HepG2 (cell line): ENCODE data around the gene EPX. TPM values are rescaled to one million over a fixed set of nuclear protein-coding genes. Genes with fewer than 3 reads are reported as not detected.

Experiments used
- ATAC-seq: fragments of 200-7000 bp; cut with Tn5 transposase; 3 replicates; pipeline ENCODE4 v1.9.1; 2020; ENCODE audit warnings: mild to moderate bottlenecking, moderate library complexity
- BruUV-seq: library from RNA; stranded (reverse); fragments of 400-500 nt; replicated peaks from 2 replicates; lab custom pipeline; 2021; lab: Mats Ljungman, UMichigan
- CTCF ChIA-PET: fragments of 300-600 bp; formaldehyde crosslinking; extraction: SDS; loops from one replicate; lab custom pipeline; 2021; ENCODE audit warnings: low total read pairs, inconsistent platforms, low intra/inter-chr PET ratio; lab: Yijun Ruan, JAX
- POLR2A ChIA-PET: fragments of 350-600 bp; sonication (Branson Sonifier 250); formaldehyde crosslinking; loops from one replicate; lab custom pipeline; 2020; ENCODE audit warnings: antibody characterized with exemption, inconsistent platforms; lab: Yijun Ruan, JAX
- DNase-seq: peaks from one replicate; pipeline ENCODE4 v3.0.0-alpha.2; 2015; ENCODE audit warnings: low spot score
- FAIRE-seq: peaks from 3 replicates; lab custom pipeline; 2011; peaks lifted over from hg19 to GRCh38; lab: Jason Lieb, UNC
- H2AFZ ChIP-seq: one replicate; pipeline ENCODE4 v1.6.1; 2011; ENCODE audit warnings: low read length, inconsistent platforms
- H3K27ac ChIP-seq: fragments of 300-600 bp; 3 replicates; pipeline ENCODE4 v1.8.0; 2011; ENCODE audit warnings: mixed run types, mild to moderate bottlenecking, mixed read lengths, low read length, inconsistent platforms; ENCODE audit not compliant: insufficient read depth; ENCODE audit errors: extremely low read length
- H3K27me3 ChIP-seq, 2 experiments: fragments of 200-600 bp in 1 of 2; 2 replicates in 1 of 2; 3 replicates in 1 of 2; pipeline versions ENCODE4 v1.6.0 to v1.8.0; 2011; ENCODE audit warnings: low read length in 2 of 2, mild to moderate bottlenecking in 2 of 2, moderate library complexity in 2 of 2, inconsistent platforms in 1 of 2; ENCODE audit not compliant: insufficient read depth in 2 of 2, control insufficient read depth in 1 of 2
- H3K36me3 ChIP-seq, 2 experiments: fragments of 200-600 bp in 1 of 2; replicated peaks in 1 of 2; 2 replicates in 1 of 2; 3 replicates in 1 of 2; pipeline versions ENCODE4 v1.5.1 to v1.8.0; 2011; ENCODE audit warnings: low read length in 2 of 2, inconsistent platforms in 1 of 2; ENCODE audit not compliant: insufficient read depth in 2 of 2, control insufficient read depth in 1 of 2
- H3K4me1 ChIP-seq: 2 replicates; pipeline ENCODE4 v1.5.1; 2012; ENCODE audit warnings: low read length, inconsistent platforms; ENCODE audit not compliant: insufficient read depth
- H3K4me2 ChIP-seq: 2 replicates; pipeline ENCODE4 v1.6.0; 2011; ENCODE audit warnings: low read depth, low read length, inconsistent platforms
- H3K4me3 ChIP-seq, 3 experiments: fragments of 200-600 bp in 1 of 3; sonication (generic), shearing (Covaris generic) in 1 of 3; replicated peaks in 1 of 3; 2 replicates each; pipeline ENCODE4 v1.5.1; 2011 to 2016; ENCODE audit warnings: low read length in 3 of 3, inconsistent platforms in 2 of 3, low read depth in 2 of 3, mild to moderate bottlenecking in 2 of 3, control low read depth in 1 of 3, mixed read lengths in 1 of 3; ENCODE audit not compliant: insufficient read depth in 1 of 3
- H3K79me2 ChIP-seq: one replicate; pipeline ENCODE4 v1.6.1; 2011; ENCODE audit warnings: low read length, inconsistent platforms; ENCODE audit not compliant: insufficient read depth
- H3K9ac ChIP-seq: 2 replicates; pipeline ENCODE4 v1.6.0; 2011; ENCODE audit warnings: mild to moderate bottlenecking, low read depth, low read length, inconsistent platforms; ENCODE audit not compliant: insufficient read depth
- H3K9me3 ChIP-seq: 2 replicates; pipeline ENCODE4 v1.5.1; 2012; ENCODE audit warnings: mild to moderate bottlenecking, low read length
- H4K20me1 ChIP-seq: 2 replicates; pipeline ENCODE4 v1.6.0; 2011; ENCODE audit warnings: inconsistent platforms, mild to moderate bottlenecking, low read length, moderate library complexity; ENCODE audit not compliant: insufficient read depth
- CBFB ChIP-seq: sonication (generic); formaldehyde crosslinking; IDR thresholded peaks from 2 replicates; pipeline ENCODE4 v1.4.0; 2020; ENCODE audit warnings: missing genetic modification reagents
- CREB1 ChIP-seq, 2 experiments: fragments of 450-650 bp in 1 of 2; IDR thresholded peaks; 2 replicates each; pipeline ENCODE4 v1.6.1; 2016 to 2017; ENCODE audit warnings: control low read depth in 1 of 2, mild to moderate bottlenecking in 1 of 2, missing compliant biosample characterization in 1 of 2, missing genetic modification characterization in 1 of 2
- CTCF ChIP-seq: sonication (generic); formaldehyde crosslinking; IDR thresholded peaks from 2 replicates; pipeline ENCODE4 v1.5.0; 2020; ENCODE audit warnings: mild to moderate bottlenecking, missing genetic modification reagents, moderate library complexity
- DDIT3 ChIP-seq: sonication (generic); formaldehyde crosslinking; IDR thresholded peaks from 2 replicates; pipeline ENCODE4 v1.4.0; 2020; ENCODE audit warnings: mild to moderate bottlenecking, missing genetic modification reagents
- STAG1 ChIP-seq: sonication (generic); formaldehyde crosslinking; IDR thresholded peaks from 2 replicates; pipeline ENCODE4 v1.4.0; 2020; ENCODE audit warnings: missing genetic modification reagents
- ZHX2 ChIP-seq, 2 experiments: sonication (generic) in 1 of 2; formaldehyde crosslinking in 1 of 2; IDR thresholded peaks; 2 replicates each; pipeline versions ENCODE4 v1.6.1 to v1.9.0; 2014 to 2022; ENCODE audit warnings: antibody characterized with exemption in 1 of 2, borderline replicate concordance in 1 of 2, inconsistent platforms in 1 of 2, low read depth in 1 of 2, missing genetic modification reagents in 1 of 2
- ZNF687 ChIP-seq: sonication (generic); formaldehyde crosslinking; IDR thresholded peaks from 2 replicates; pipeline ENCODE4 v1.5.1; 2020; ENCODE audit warnings: mild to moderate bottlenecking, missing genetic modification reagents, moderate library complexity
- ZNF788 ChIP-seq: sonication (generic); formaldehyde crosslinking; IDR thresholded peaks from 2 replicates; pipeline ENCODE4 v1.5.0; 2020; ENCODE audit warnings: mild to moderate bottlenecking, missing genetic modification reagents, borderline replicate concordance
- WGBS: methylation state at CpG from one replicate; pipeline ENCODE4 v1.1.6; 2017; ENCODE audit warnings: low lambda C conversion rate; 5-methylcytosine and 5-hydroxymethylcytosine counted together
- in situ Hi-C: cut with HindIII; loops from 2 replicates; pipeline ENCODE4 v1.10.0; 2017; ENCODE audit warnings: low pct_unique_long_range_greater_than_20kb; ENCODE audit not compliant: extremely low pct_ligation_motif_present
- intact Hi-C: fragments of 100-400 bp; cut with micrococcal nuclease; formaldehyde crosslinking; loops from one replicate; pipeline ENCODE4 v1.10.0; 2022; ENCODE audit not compliant: unreplicated experiment
- polyA plus RNA-seq, 8 experiments: library from polyadenylated mRNA; depleted of rRNA in 3 of 8; stranded (reverse) in 7 of 8; unstranded in 1 of 8; fragments of >200 nt; fragmentation: Illumina TruSeq in 4 of 8; extraction: Trizol in 4 of 8; gene quantifications; 2 replicates each; pipeline versions ENCODE4 v1.2.1 to v1.2.3, GENCODE V29; 2011 to 2016; ENCODE audit warnings: low read depth in 4 of 8, missing spikeins in 1 of 8, mixed read lengths in 1 of 8; ENCODE audit not compliant: insufficient read depth in 1 of 8
- total RNA-seq, 5 experiments: library from RNA; depleted of rRNA; stranded (reverse); fragments of >200 nt; fragmentation: Illumina TruSeq; extraction: Trizol; gene quantifications; 2 replicates each; pipeline ENCODE4 v1.2.3, GENCODE V29; 2016; ENCODE audit warnings: low read depth in 1 of 5

Gene EPX
- total and polyA plus RNA-seq, 2 of the 13 experiments (the other 11 are each of a cell fraction or from before 2014, with no cell fraction given): not detected

- peak; percentile 66 for TF ChIP-seq CTCF (CRISPR knock-in tag)
- TF ChIP-seq ZNF687 (CRISPR knock-in tag): no peak
- no peak for TF ChIP-seq ZNF788 (CRISPR knock-in tag)
- TF ChIP-seq DDIT3: no peak
- peak; percentile 71 for TF ChIP-seq STAG1 (CRISPR knock-in tag)
Observed at GRCh38 chr17:58172369-58173071, 20.0 kb upstream of the EPX start (continued).

GRCh38 chr17:58174871-58175270 lies 17.7 kb upstream of the EPX start:
- ChIA-PET POLR2A (no interaction called here), CTCF (no interaction called here)
- H3K27me3 ChIP-seq: peaks cover 2 to 22% of the 10 kb centered on the region in 2 experiments; a peak in 4 of 5 replicates
- no peaks in the 10 kb centered on the region for H3K9me3 ChIP-seq
- no peak overlapping the region for H3K9ac ChIP-seq
- DNase-seq: no peak
- ATAC-seq: no peak
- H3K36me3 ChIP-seq: no peaks in the 10 kb centered on the region
- FAIRE-seq: no peak
- WGBS: 4% methylated on average over 3 of the region's 3 CpGs
- no peaks in the 10 kb centered on the region for H4K20me1 ChIP-seq
- in situ Hi-C loops (no loop called here), intact Hi-C loops (no loop called here)
- H2AFZ ChIP-seq: no peak overlapping the region
- H3K4me2 ChIP-seq: no peak overlapping the region
- no peaks in the 10 kb centered on the region for H3K4me1 ChIP-seq
- no TSS peak for BruUV-seq
- no peak overlapping the region for H3K27ac ChIP-seq
- no peak overlapping the region for H3K4me3 ChIP-seq
- H3K79me2 ChIP-seq: no peaks in the 10 kb centered on the region
- TF ChIP-seq ZHX2 (IDR thresholded peaks at IDR 0.05; ENCODE audit: low read depth) (no peak), ZHX2 (CRISPR knock-in tag; IDR thresholded peaks at IDR 0.05; ENCODE audit: borderline replicate concordance) (no peak), CREB1 (IDR thresholded peaks at IDR 0.05) (peak; percentile 32; the same call in 1 of the 2 replicates), CREB1 (CRISPR knock-in tag; IDR thresholded peaks at IDR 0.05) (no peak), CBFB (CRISPR knock-in tag) (no peak)
